OCI-LY7 (cell line): ENCODE data around the gene ZDHHC8. TPM values are rescaled to one million over a fixed set of nuclear protein-coding genes. Genes with fewer than 3 reads are reported as not detected.

Experiments used
- BruUV-seq: library from RNA; stranded (reverse); fragments of 400-500 nt; replicated peaks from 2 replicates; lab custom pipeline; 2021; lab: Mats Ljungman, UMichigan
- CTCF ChIA-PET: fragments of 300-600 bp; sonication (Branson Sonifier 250); formaldehyde crosslinking; loops from one replicate; lab custom pipeline; 2022; ENCODE audit warnings: antibody characterized with exemption; ENCODE audit not compliant: unreplicated experiment; lab: Charles Lee
- POLR2A ChIA-PET: fragments of 300-600 bp; sonication (Branson Sonifier 250); formaldehyde crosslinking; loops from one replicate; lab custom pipeline; 2022; ENCODE audit warnings: antibody characterized with exemption; lab: Charles Lee
- DNase-seq: peaks from one replicate; pipeline ENCODE4 v3.0.0-alpha.2; 2015; ENCODE audit warnings: low spot score
- H2AFZ ChIP-seq: fragments of 200-600 bp; sonication (generic), shearing (Covaris generic); 2 replicates; pipeline ENCODE4 v1.6.1; 2014; ENCODE audit warnings: mild to moderate bottlenecking, antibody characterized with exemption, low read length, moderate library complexity
- H3K27ac ChIP-seq: fragments of 200-600 bp; sonication (generic); 2 replicates; pipeline ENCODE4 v1.5.1; 2014; ENCODE audit warnings: mixed run types, low read depth, mild to moderate bottlenecking, moderate library complexity, low read length, inconsistent platforms; ENCODE audit not compliant: poor library complexity, severe bottlenecking
- H3K36me3 ChIP-seq: fragments of 200-600 bp; sonication (generic); 2 replicates; pipeline ENCODE4 v1.6.1; 2014; ENCODE audit warnings: mild to moderate bottlenecking, antibody characterized with exemption, low read length, moderate library complexity, mixed read lengths; ENCODE audit not compliant: insufficient read depth
- H3K4me1 ChIP-seq: fragments of 200-600 bp; sonication (generic); 2 replicates; pipeline ENCODE4 v1.5.1; 2014; ENCODE audit warnings: mild to moderate bottlenecking, low read length; ENCODE audit not compliant: insufficient read depth, poor library complexity, severe bottlenecking
- H3K4me2 ChIP-seq: fragments of 200-600 bp; sonication (generic); 2 replicates; pipeline ENCODE4 v1.6.1; 2014; ENCODE audit warnings: mild to moderate bottlenecking, low read length
- H3K4me3 ChIP-seq: fragments of 200-600 bp; sonication (generic); 2 replicates; pipeline ENCODE4 v1.5.1; 2014; ENCODE audit warnings: mild to moderate bottlenecking, low read depth, low read length; ENCODE audit not compliant: poor library complexity, severe bottlenecking
- H3K79me2 ChIP-seq: fragments of 200-600 bp; sonication (generic); 2 replicates; pipeline ENCODE4 v1.6.1; 2016; ENCODE audit warnings: low read depth, mild to moderate bottlenecking, low read length, moderate library complexity, mixed read lengths; ENCODE audit not compliant: insufficient read depth
- H3K9me2 ChIP-seq: fragments of 200-600 bp; sonication (generic); 2 replicates; pipeline ENCODE4 v1.6.1; 2016; ENCODE audit warnings: mild to moderate bottlenecking, low read length, mixed read lengths; ENCODE audit not compliant: insufficient read depth
- H3K9me3 ChIP-seq: fragments of 200-600 bp; sonication (generic); 2 replicates; pipeline ENCODE4 v1.6.1; 2014; ENCODE audit warnings: mild to moderate bottlenecking, mixed run types, low read length, mixed read lengths
- H4K20me1 ChIP-seq: fragments of 200-600 bp; sonication (generic); 2 replicates; pipeline ENCODE4 v1.6.1; 2014; ENCODE audit warnings: mild to moderate bottlenecking, antibody characterized with exemption, low read length, moderate library complexity, mixed read lengths; ENCODE audit not compliant: insufficient read depth
- EZH2phosphoT487 ChIP-seq: fragments of 200-600 bp; sonication (generic); IDR thresholded peaks from 2 replicates; pipeline ENCODE4 v1.6.1; 2018; ENCODE audit warnings: low read depth, borderline replicate concordance, mild to moderate bottlenecking, mixed run types, antibody characterized with exemption, low read length, moderate library complexity, mixed read lengths
- intact Hi-C: fragments of 100-400 bp; cut with micrococcal nuclease; formaldehyde crosslinking; loops from one replicate; pipeline ENCODE4 v1.10.0; 2022; ENCODE audit not compliant: unreplicated experiment
- total RNA-seq, 2 experiments: library from RNA; depleted of rRNA in 1 of 2; stranded (reverse); fragments of >200 nt in 1 of 2; shearing (Covaris generic) in 1 of 2; gene quantifications; 2 replicates each; pipeline ENCODE4 v1.2.3, GENCODE V29; 2014 to 2022
- TF ChIP-seq, protein P1 (sequence below): fragments of 200-600 bp; sonication (generic); conservative IDR thresholded peaks from 2 replicates; pipeline ENCODE4 v1.5.1; 2014; ENCODE audit warnings: mild to moderate bottlenecking, antibody characterized with exemption, low read length, moderate library complexity, mixed read lengths

ZDHHC8 gene
- total RNA-seq, 2 experiments from 2014 or later = 2.3 to 16.7 TPM

DNA sequence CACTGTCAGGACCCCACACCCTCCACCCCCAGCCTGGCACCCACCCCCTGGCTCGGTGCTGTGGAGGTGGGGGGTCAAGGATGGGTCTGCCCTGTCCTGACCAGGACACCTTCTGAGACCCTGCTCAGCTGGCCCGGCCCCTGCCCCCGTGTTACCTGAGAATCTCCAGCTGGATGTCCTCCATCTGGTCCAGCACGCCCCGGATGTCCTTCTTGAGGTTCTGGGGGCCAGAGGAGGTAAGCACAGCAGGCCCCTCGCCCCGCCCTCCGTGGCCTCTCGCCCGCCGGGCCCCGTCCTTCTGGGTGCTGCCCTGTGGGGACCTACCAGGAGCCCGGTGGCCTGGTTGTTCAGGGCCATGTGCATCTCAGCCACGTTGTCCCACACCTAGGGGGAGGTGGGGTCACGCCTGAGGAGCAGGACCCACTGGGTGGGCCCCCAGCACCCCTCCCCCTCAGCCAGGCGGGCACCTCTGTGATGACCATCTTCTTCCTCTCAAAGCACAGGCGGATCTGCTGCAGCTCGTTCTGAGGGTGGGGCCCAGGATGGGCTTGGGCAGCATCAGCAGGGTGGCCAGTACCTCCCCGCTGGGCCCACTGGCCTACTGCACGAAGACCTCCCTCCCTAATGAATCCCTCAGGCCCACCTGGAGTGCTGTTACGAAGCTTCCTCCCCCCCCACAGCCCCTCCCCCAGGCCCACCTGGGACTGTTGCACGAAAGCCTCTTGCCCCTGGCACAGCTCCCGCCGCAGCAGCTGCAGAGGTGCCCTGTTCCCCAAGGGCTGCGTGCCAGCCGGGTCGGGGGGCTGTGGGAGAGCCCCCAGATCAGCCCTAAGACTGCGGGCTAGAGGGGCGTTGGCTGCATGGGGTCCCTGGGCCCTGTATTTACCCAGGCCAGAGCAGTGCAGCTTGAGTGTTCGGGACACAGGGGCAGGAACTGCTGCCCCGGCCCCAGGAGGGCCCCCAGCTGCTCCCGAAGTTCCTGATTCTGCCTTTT is 17.9 kb downstream of the ZDHHC8 start:
- intact Hi-C loops = loop anchor here (10.0 kb wide), 2 partner anchors 305 to 545 kb away; no protein-coding TSS in a partner anchor
- BruUV-seq = no TSS peak
- no peak overlapping the region for H3K4me3 ChIP-seq
- H3K9me2 ChIP-seq = no peaks in the 10 kb centered on the region
- ChIA-PET POLR2A (no interaction called here), CTCF (no interaction called here)
- no peaks in the 10 kb centered on the region for H3K36me3 ChIP-seq
- no peak overlapping the region for H3K27ac ChIP-seq
- H3K79me2 ChIP-seq = no peaks in the 10 kb centered on the region
- TF ChIP-seq, protein P1, sequence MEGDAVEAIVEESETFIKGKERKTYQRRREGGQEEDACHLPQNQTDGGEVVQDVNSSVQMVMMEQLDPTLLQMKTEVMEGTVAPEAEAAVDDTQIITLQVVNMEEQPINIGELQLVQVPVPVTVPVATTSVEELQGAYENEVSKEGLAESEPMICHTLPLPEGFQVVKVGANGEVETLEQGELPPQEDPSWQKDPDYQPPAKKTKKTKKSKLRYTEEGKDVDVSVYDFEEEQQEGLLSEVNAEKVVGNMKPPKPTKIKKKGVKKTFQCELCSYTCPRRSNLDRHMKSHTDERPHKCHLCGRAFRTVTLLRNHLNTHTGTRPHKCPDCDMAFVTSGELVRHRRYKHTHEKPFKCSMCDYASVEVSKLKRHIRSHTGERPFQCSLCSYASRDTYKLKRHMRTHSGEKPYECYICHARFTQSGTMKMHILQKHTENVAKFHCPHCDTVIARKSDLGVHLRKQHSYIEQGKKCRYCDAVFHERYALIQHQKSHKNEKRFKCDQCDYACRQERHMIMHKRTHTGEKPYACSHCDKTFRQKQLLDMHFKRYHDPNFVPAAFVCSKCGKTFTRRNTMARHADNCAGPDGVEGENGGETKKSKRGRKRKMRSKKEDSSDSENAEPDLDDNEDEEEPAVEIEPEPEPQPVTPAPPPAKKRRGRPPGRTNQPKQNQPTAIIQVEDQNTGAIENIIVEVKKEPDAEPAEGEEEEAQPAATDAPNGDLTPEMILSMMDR = no peak
- no peak for TF ChIP-seq EZH2phosphoT487
- no peak overlapping the region for H3K4me2 ChIP-seq
- no peaks in the 10 kb centered on the region for H3K4me1 ChIP-seq
- H4K20me1 ChIP-seq = no peaks in the 10 kb centered on the region
- no peak for DNase-seq
- H3K9me3 ChIP-seq = no peaks in the 10 kb centered on the region
- no peak overlapping the region for H2AFZ ChIP-seq

DNA sequence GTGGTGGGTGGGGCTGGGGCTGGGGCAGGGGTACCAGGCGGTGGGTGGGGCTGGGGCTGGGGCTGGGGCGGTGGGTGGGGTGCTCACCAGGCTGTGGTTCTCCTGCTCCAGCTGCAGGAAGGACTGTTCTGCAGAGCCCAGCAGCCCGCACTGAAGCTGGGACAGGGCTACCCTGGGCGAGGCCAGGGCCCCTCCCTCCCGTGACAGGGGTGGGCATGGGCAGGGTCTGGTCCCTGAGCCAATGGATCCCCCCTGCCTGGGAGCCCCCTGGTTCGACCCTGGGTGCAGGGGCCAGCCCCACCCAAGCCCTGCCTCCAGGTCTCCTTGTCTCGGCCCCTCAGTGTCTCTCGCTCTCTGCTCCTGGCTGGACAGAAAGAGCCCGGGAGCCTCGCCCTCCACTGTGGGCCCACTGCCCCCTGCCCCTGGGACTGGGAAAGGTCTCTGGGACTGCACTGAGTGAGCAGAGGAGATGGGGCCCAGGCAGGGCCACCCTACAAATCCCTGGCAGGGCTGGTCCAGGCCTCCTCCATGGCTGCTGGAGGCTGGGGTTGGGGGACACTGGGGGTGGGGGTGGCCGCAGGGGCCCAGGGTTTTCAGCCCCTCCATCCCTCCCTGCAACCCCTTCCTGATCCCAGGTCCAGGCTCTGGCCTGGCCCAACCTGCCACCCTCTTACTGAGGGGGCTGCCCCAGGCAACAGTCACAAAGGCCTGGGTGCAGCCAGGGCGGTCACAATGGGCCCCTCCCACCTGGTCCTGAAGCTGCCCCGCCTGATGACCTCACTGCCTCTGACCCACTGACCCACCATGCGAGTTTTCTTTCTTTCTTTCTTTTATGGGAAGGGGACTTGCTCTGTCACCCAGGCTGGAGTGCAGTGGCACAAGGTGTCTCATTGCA is 19.0 kb downstream of the ZDHHC8 start, which contains the start of gene CCDC188:
TSS of gene CCDC188 (minus strand) at position 675 of the 895 bp plus-strand sequence. CDS start at position 606, 69 bp downstream.
- TF ChIP-seq, protein P1 = no peak
- TF ChIP-seq EZH2phosphoT487 = no peak
- intact Hi-C loops = loop anchor here (10.0 kb wide), 2 partner anchors 304 to 544 kb away; no protein-coding TSS in a partner anchor
- H3K9me3 ChIP-seq = no peaks in the 10 kb centered on the region
- no peaks in the 10 kb centered on the region for H3K4me1 ChIP-seq
- ChIA-PET POLR2A (interaction anchor here (0.7 kb wide), 1 partner anchor 47 kb away, joined by 3 read pairs; no protein-coding TSS in a partner anchor), CTCF (no interaction called here)
- H4K20me1 ChIP-seq = no peaks in the 10 kb centered on the region
- DNase-seq = no peak
- no peaks in the 10 kb centered on the region for H3K36me3 ChIP-seq
- BruUV-seq = no TSS peak
- no peaks in the 10 kb centered on the region for H3K79me2 ChIP-seq
- no peaks in the 10 kb centered on the region for H3K9me2 ChIP-seq
- no peak within 1 kb of the TSS for H3K27ac ChIP-seq
- H3K4me2 ChIP-seq = no peak within 1 kb of the TSS
- H2AFZ ChIP-seq = no peak within 1 kb of the TSS
- no peak within 1 kb of the TSS for H3K4me3 ChIP-seq
